Upper lobe of left lung (tissue), 6 donors: ENCODE results near the gene ATAD1. TPM values are rescaled to one million over a fixed set of nuclear protein-coding genes. Genes with fewer than 3 reads are reported as not detected.
A peak's percentile ranks its signal among the peaks of the same experiment; 100 is the strongest.
"Not testable (repeated sequence)": the region's sequence is repeated elsewhere in the genome, so short reads cannot be mapped to it uniquely, and the experiment has no call there.

Experiments used
- ATAC-seq, 2 donors: fragments of 200-7000 bp; cut with Tn5 transposase; one replicate each; pipeline ENCODE4 v1.9.1; 2022; ENCODE audit warnings: mild to moderate bottlenecking in 2 of 2, moderate library complexity in 2 of 2; ENCODE audit not compliant: low FRiP score in 2 of 2
- DNase-seq, 2 donors: peaks; one replicate each; pipeline ENCODE4 v3.0.0-alpha.2; 2019 to 2020
- H3K27ac ChIP-seq, 4 donors: fragments of 200-600 bp; sonication (generic); one replicate each; pipeline ENCODE4 v1.5.1; 2016 to 2019
- H3K27me3 ChIP-seq, 4 donors: fragments of 200-600 bp; sonication (generic); one replicate each; pipeline ENCODE4 v1.5.1; 2017 to 2019
- H3K36me3 ChIP-seq, 4 donors: fragments of 200-600 bp; sonication (generic); one replicate each; pipeline ENCODE4 v1.5.1; 2016 to 2019
- H3K4me1 ChIP-seq, 4 donors: fragments of 200-600 bp; sonication (generic); one replicate each; pipeline ENCODE4 v1.5.1; 2018 to 2019
- H3K4me3 ChIP-seq, 4 donors: fragments of 200-600 bp; sonication (generic); one replicate each; pipeline ENCODE4 v1.5.1; 2017 to 2019; ENCODE audit warnings: mild to moderate bottlenecking in 2 of 4, moderate library complexity in 1 of 4
- H3K9me3 ChIP-seq, 4 donors: fragments of 200-600 bp; sonication (generic); one replicate each; pipeline ENCODE4 v1.5.1; 2018 to 2019
- CTCF ChIP-seq, 6 experiments: fragments of 450-650 bp in 4 of 6; fragments of 200-600 bp in 2 of 6; sonication (generic) in 2 of 6; IDR thresholded peaks; one replicate each; pipeline ENCODE4 v1.5.1; 2016 to 2019; ENCODE audit warnings: antibody characterized with exemption in 6 of 6
- EP300 ChIP-seq, 4 donors: sonication (generic); formaldehyde crosslinking; IDR thresholded peaks; one replicate each; pipeline ENCODE4 v1.5.1; 2017; ENCODE audit warnings: antibody characterized with exemption in 4 of 4, control low read depth in 2 of 4
- POLR2A ChIP-seq, 4 donors: fragments of 450-650 bp; IDR thresholded peaks; one replicate each; pipeline ENCODE4 v1.5.1; 2016 to 2017; ENCODE audit warnings: antibody characterized with exemption in 4 of 4, mild to moderate bottlenecking in 2 of 4
- POLR2AphosphoS5 ChIP-seq, 2 donors: sonication (generic); formaldehyde crosslinking; IDR thresholded peaks; one replicate each; pipeline ENCODE4 v1.5.1; 2017; ENCODE audit warnings: antibody characterized with exemption in 2 of 2
- WGBS, 2 donors: methylation state at CpG; one replicate each; pipeline ENCODE4 v1.1.5; 2017 to 2018; 5-methylcytosine and 5-hydroxymethylcytosine counted together
- total RNA-seq, 6 donors: library from RNA; depleted of rRNA in 4 of 6; stranded (reverse); fragments of >200 nt in 4 of 6; gene quantifications; one replicate each; pipeline versions ENCODE4 v1.1.0 to v1.2.1, GENCODE V29; 2016 to 2021
- donor health status: DM: no; HTN: no; CAD: no; lungs with moderate emphysema.
- donor health status: DM: no; HTN: yes; CAD: no; lungs with severe emphysema.

ATAD1 gene
- total RNA-seq, 6 donors from 2014 or later, result 6.3 to 66.9 (median 36.2) TPM

DNA sequence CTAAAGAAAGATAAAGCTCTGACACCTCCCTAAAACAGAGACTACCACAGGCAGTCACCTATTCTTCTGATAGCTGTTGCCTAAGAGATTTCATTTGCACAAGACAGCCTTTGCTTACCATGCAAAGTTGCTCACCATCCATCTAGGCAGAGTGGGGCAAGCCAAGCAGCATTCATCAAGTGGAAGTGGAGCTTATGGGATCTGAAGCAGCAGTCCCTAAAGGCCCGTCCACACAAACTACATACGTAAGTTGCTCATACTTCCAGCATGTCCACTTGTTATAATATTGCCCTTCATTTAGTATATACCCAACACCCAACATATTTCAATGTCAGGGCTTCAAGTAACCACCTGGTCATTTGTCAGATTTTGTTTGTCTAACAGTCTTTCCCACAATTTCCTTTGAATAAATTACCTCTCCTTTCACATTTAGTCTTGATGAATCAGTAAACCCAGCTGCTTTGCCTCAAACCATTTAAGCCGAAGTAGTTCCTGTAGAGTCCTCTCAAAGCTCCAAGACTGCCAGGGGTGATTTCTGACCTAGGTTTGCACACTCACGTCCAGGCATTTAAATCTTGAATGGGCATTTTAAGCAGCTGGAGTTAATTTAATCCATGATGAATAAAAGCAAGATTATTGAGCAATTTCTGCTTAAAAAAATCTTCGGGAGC, 67.9 kb downstream of the ATAD1 start:
- Histone ChIP-seq H3K27me3 (no peaks in the 10 kb centered on the region), H3K27ac (peak overlapping the region in 1 of 4 donors; percentile 65), H3K4me3 (no peak overlapping the region), H3K9me3 (no peaks in the 10 kb centered on the region), H3K36me3 (peaks cover 3 to 67% (median 18%) of the 10 kb centered on the region in 4 donors), H3K4me1 (peaks cover 0 to 4% (median 0%) of the 10 kb centered on the region in 4 donors)
- 65 to 76% methylated on average over 5 of the region's 5 CpGs for WGBS, 2 donors
- TF ChIP-seq POLR2AphosphoS5 (IDR thresholded peaks at IDR 0.05) (no peak), EP300 (IDR thresholded peaks at IDR 0.05) (no peak), CTCF (IDR thresholded peaks at IDR 0.05) (no peak), POLR2A (IDR thresholded peaks at IDR 0.05) (no peak)
- ATAC-seq (no peak), DNase-seq (no peak)

DNA sequence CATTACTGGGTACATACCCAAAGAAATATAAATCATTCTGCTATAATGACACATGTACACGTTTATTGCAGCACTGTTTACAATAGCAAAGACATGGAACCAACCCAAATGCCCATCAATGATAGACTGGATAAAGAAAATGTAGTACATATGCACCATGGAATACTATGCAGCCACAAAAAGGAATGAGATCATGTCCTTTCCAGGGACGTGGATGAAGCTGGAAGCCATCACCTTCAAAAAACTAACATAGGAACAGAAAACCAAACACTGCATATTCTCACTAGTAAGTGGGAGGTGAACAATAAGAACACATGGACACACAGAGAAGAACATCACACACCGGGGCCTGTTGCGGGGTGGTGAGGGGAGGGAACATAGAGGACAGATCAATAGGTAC, 69.8 kb downstream of the ATAD1 start:
- peaks cover 6 to 71% (median 33%) of the 10 kb centered on the region in 4 donors for H3K36me3 ChIP-seq
- H3K4me1 ChIP-seq, H3K27ac ChIP-seq, ATAC-seq, H3K4me3 ChIP-seq, H3K27me3 ChIP-seq, DNase-seq, H3K9me3 ChIP-seq: not testable (repeated sequence)
- WGBS, 2 donors, result 89% methylated on average over 4 of the region's 4 CpGs

GRCh38 chr10:87746911-87747310, 71.1 kb downstream of the ATAD1 start:
- WGBS, 2 donors, result 58% methylated on average over 4 of the region's 4 CpGs
- H3K36me3 ChIP-seq, result peaks cover 6 to 83% (median 36%) of the 10 kb centered on the region in 4 donors
- H3K27ac ChIP-seq, result no peak overlapping the region
- no peaks in the 10 kb centered on the region for H3K9me3 ChIP-seq
- peaks cover 0 to 7% (median 2%) of the 10 kb centered on the region in 4 donors for H3K4me1 ChIP-seq
- no peak for TF ChIP-seq CTCF (IDR thresholded peaks at IDR 0.05)
- no peak for TF ChIP-seq POLR2AphosphoS5 (IDR thresholded peaks at IDR 0.05)
- TF ChIP-seq POLR2A (IDR thresholded peaks at IDR 0.05), result no peak
- no peak for TF ChIP-seq EP300 (IDR thresholded peaks at IDR 0.05)
- no peak for DNase-seq
- no peak overlapping the region for H3K4me3 ChIP-seq
- no peaks in the 10 kb centered on the region for H3K27me3 ChIP-seq
- ATAC-seq, result no peak

DNA sequence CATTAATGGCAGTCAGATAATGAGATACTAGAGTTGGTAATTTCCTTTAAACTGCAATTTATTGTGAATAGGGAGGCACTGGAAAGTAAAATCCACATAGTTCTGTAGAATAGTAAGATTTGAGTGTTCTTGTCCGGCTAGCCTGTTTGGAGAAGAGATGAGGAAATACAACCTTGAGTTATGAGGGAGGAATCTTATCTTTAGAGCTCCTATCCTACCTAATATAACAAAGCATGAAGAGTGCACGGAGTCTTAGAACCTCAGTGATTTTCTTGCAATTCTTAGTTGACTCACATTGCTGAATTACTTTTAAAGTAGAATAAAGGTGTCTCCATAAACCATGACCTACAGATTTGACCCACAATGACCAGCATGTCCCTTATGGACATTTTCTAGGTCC, 73.4 kb downstream of the ATAD1 start:
- Histone ChIP-seq H3K27me3 (no peaks in the 10 kb centered on the region), H3K36me3 (peaks cover 6 to 81% (median 39%) of the 10 kb centered on the region in 4 donors), H3K27ac (no peak overlapping the region), H3K4me3 (no peak overlapping the region), H3K9me3 (no peaks in the 10 kb centered on the region), H3K4me1 (peaks cover 0 to 9% (median 4%) of the 10 kb centered on the region in 4 donors)
- DNase-seq, result no peak
- TF ChIP-seq POLR2AphosphoS5 (IDR thresholded peaks at IDR 0.05) (no peak), EP300 (IDR thresholded peaks at IDR 0.05) (no peak), POLR2A (IDR thresholded peaks at IDR 0.05) (no peak), CTCF (IDR thresholded peaks at IDR 0.05) (no peak)
- WGBS, 2 donors, result 96 to 98% methylated on average over 2 of the region's 2 CpGs
- no peak for ATAC-seq

DNA sequence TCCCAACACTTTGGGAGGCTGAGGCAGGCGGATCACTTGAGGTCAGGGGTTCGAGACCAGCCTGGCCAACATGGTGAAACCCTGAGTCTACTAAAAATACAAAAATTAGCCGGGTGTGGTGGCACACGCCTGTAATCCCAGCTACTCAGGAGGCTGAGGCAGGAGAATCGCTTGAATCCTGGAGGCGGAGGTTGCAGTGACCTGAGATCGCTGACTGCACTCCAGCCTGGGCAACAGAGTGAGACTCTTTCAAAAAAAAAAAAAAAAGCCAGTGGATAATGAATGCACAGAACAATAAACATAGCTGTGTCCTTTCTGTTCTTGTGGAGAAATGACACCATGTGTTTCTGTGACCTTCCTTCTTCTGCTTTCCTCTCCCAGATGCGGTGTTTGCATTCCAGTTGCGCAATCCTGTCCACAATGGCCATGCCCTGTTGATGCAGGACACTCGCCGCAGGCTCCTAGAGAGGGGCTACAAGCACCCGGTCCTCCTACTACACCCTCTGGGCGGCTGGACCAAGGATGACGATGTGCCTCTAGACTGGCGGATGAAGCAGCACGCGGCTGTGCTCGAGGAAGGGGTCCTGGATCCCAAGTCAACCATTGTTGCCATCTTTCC, 74.9 kb downstream of the ATAD1 start:
- H3K4me3 ChIP-seq, H3K9me3 ChIP-seq, H3K4me1 ChIP-seq, H3K27me3 ChIP-seq: not testable (repeated sequence)
- DNase-seq (peak; percentile 20 to 56), ATAC-seq (peak in 1 of 2 donors; percentile 50)
- Histone ChIP-seq H3K27ac (peak overlapping the region in 3 of 4 donors; percentile 4 to 53 (median 28)), H3K36me3 (peaks cover 3 to 66% (median 37%) of the 10 kb centered on the region in 4 donors)
- 86 to 88% methylated on average over 18 of the region's 18 CpGs for WGBS, 2 donors

GRCh38 chr10:87740254-87740655, 77.8 kb downstream of the ATAD1 start:
- peaks cover 0 to 9% (median 5%) of the 10 kb centered on the region in 4 donors for H3K4me1 ChIP-seq
- TF ChIP-seq CTCF (IDR thresholded peaks at IDR 0.05) (no peak), POLR2AphosphoS5 (IDR thresholded peaks at IDR 0.05) (no peak), POLR2A (IDR thresholded peaks at IDR 0.05) (no peak), EP300 (IDR thresholded peaks at IDR 0.05) (peak in 3 of 4 donors; percentile 16 to 93 (median 35))
- H3K27me3 ChIP-seq, result no peaks in the 10 kb centered on the region
- DNase-seq, result no peak
- H3K36me3 ChIP-seq, result peaks cover 3 to 51% (median 25%) of the 10 kb centered on the region in 4 donors
- H3K4me3 ChIP-seq, result no peak overlapping the region
- peak; percentile 27 to 78 for ATAC-seq
- H3K27ac ChIP-seq, result peak overlapping the region; percentile 8 to 45 (median 19)
- H3K9me3 ChIP-seq, result no peaks in the 10 kb centered on the region
